Thyroid gland (tissue), 4 donors: ENCODE measurements around the gene TCAP.

Source experiments
- CTCF ChIP-seq, 6 experiments: fragments of 200-600 bp in 3 of 6; fragments of 450-650 bp in 3 of 6; sonication (generic) in 3 of 6; IDR thresholded peaks; one replicate each; pipeline ENCODE4 v1.5.1; 2016 to 2019; ENCODE audit warnings: antibody characterized with exemption in 6 of 6, mild to moderate bottlenecking in 2 of 6, inconsistent platforms in 1 of 6, moderate library complexity in 1 of 6
- POLR2A ChIP-seq, 2 donors: fragments of 450-650 bp; IDR thresholded peaks; one replicate each; pipeline ENCODE4 v1.6.1; 2017; ENCODE audit warnings: antibody characterized with exemption in 2 of 2, mild to moderate bottlenecking in 2 of 2, moderate library complexity in 1 of 2

- TF ChIP-seq CTCF (IDR thresholded peaks at IDR 0.05) (no peak), POLR2A (IDR thresholded peaks at IDR 0.05) (no peak)
Measured at GRCh38 chr17:39641883-39642282, 23.3 kb upstream of the TCAP start.
